ENCODE results near the gene PDE11A. TPM values are rescaled to one million over a fixed set of nuclear protein-coding genes. Genes with fewer than 3 reads are reported as not detected.

PDE11A gene
- total and polyA plus RNA-seq, 9 donors: 0.15 to 2.0 (median 0.42) TPM; not detected in 1

DNA sequence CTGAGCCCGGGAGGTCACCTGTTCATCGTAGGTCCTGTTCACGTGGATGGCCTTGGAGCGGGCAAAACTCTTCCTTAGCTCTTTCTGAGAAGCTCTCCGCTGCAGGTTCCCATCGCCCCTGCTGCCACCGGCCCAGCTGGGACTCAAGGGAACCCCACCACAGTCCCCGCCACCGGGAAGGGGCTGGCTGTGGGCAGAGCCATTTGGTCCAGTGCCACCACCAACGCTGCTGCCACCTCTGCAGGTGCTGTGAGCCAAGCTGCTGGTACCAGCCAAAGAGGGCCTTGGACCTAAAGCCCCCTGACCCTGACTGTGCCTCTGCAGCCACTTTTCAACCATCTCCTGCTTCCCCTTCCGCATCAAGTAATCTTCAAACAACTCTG lies 586 bp downstream of the PDE11A start:
- intact Hi-C loops (cut with DNase I): no loop called here
- WGBS, 3 donors: 83 to 92% (median 86%) methylated on average over 11 of the region's 11 CpGs
- Histone ChIP-seq H3K4me3 (no peak overlapping the region), H3K36me3 (no peaks in the 10 kb centered on the region), H3K4me1 (ENCODE audit: insufficient read depth) (no peaks in the 10 kb centered on the region), H3K27me3 (no peaks in the 10 kb centered on the region), H3K9me3 (no peaks in the 10 kb centered on the region), H3K27ac (no peak overlapping the region)
- TF ChIP-seq, protein P1, sequence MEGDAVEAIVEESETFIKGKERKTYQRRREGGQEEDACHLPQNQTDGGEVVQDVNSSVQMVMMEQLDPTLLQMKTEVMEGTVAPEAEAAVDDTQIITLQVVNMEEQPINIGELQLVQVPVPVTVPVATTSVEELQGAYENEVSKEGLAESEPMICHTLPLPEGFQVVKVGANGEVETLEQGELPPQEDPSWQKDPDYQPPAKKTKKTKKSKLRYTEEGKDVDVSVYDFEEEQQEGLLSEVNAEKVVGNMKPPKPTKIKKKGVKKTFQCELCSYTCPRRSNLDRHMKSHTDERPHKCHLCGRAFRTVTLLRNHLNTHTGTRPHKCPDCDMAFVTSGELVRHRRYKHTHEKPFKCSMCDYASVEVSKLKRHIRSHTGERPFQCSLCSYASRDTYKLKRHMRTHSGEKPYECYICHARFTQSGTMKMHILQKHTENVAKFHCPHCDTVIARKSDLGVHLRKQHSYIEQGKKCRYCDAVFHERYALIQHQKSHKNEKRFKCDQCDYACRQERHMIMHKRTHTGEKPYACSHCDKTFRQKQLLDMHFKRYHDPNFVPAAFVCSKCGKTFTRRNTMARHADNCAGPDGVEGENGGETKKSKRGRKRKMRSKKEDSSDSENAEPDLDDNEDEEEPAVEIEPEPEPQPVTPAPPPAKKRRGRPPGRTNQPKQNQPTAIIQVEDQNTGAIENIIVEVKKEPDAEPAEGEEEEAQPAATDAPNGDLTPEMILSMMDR (IDR thresholded peaks at IDR 0.05): no peak
- TF ChIP-seq POLR2A (IDR thresholded peaks at IDR 0.05): no peak
- no peak for TF ChIP-seq EP300 (IDR thresholded peaks at IDR 0.05)
- no peak for DNase-seq

DNA sequence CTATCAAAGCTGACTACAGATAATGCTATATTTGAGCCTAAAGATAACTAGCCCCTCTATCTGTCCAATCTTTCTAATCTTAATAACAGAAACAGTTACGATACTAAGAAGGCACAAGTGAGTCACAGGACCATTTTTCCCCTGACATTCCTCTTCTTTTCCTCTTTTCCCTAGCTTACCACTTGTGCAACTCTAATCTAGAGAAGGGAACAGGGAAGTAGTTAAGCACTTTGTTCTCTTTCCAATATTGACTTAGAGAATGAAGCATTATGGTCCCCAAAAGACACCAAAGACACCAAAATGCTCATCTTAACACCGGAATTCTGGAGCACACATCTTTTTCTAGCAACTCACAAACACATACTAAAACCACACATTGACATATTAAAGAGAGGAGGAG lies 1.8 kb downstream of the PDE11A start:
- DNase-seq: no peak
- Histone ChIP-seq H3K27me3 (no peaks in the 10 kb centered on the region), H3K4me3 (no peak overlapping the region), H3K4me1 (ENCODE audit: insufficient read depth) (no peaks in the 10 kb centered on the region), H3K27ac (no peak overlapping the region), H3K9me3 (no peaks in the 10 kb centered on the region), H3K36me3 (no peaks in the 10 kb centered on the region)
- intact Hi-C loops (cut with DNase I): no loop called here
- TF ChIP-seq POLR2A (IDR thresholded peaks at IDR 0.05) (no peak), EP300 (IDR thresholded peaks at IDR 0.05) (no peak)
- TF ChIP-seq, protein P1 (IDR thresholded peaks at IDR 0.05): no peak
- 30 to 47% (median 36%) methylated on average over 2 of the region's 2 CpGs for WGBS, 3 donors

DNA sequence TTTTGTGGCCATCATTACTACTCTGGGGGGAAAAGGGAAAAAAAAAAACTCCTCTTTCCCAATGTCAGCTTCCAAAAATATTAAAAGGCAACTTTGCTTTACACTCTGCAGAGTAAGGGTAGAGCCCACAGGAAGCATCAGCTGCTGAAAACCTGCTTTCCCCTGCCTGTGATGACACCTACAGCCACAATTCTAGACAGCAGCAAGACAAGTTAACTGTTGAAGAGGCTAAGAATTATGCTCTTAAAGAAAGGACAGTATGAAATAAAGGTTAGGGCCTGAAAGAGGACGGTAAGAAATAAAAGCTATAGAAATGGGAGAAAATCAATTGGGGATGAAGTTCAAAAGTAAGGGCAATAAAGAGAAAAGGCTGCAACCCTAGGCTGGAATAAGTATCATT lies 3.0 kb downstream of the PDE11A start:
- TF ChIP-seq POLR2A (IDR thresholded peaks at IDR 0.05) (no peak), EP300 (IDR thresholded peaks at IDR 0.05) (no peak)
- TF ChIP-seq, protein P1 (IDR thresholded peaks at IDR 0.05): no peak
- no peak overlapping the region for H3K27ac ChIP-seq
- no peak overlapping the region for H3K4me3 ChIP-seq
- H3K27me3 ChIP-seq: no peaks in the 10 kb centered on the region
- H3K4me1 ChIP-seq (ENCODE audit: insufficient read depth): no peaks in the 10 kb centered on the region
- WGBS, 3 donors: 37 to 51% (median 42%) methylated on average over 1 of the region's 1 CpG
- H3K9me3 ChIP-seq: no peaks in the 10 kb centered on the region
- DNase-seq: no peak
- H3K36me3 ChIP-seq: no peaks in the 10 kb centered on the region
- intact Hi-C loops (cut with DNase I): no loop called here

DNA sequence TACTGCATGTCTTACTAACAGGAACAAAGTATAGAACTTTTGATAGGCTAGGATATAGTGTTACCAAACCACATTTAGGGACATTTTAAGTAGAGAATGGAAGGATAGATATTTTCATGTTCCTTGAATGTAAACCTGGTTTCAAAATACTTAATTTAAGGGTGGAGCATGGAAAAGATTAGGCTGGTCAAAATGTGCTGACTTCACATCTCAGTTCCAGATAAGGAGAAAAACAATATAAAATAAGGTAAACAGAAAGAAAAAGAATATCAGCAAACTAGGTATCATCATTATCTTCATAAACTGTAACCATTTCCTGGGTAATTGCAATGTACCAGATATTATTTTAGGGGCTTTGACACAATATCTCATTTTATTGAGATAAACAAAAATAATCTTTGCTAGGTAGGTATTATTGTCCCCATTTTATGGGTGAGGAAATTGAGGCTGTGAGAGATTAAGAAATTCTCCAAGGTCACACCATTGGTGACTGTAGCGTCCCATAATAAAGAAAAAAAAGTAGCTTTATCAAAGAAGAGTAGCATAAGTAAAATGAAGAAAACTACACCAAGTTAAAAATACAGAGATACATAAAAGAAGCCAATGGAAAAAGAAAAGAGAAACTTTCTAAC lies 3.6 kb downstream of the PDE11A start:
- no peak for TF ChIP-seq POLR2A (IDR thresholded peaks at IDR 0.05)
- TF ChIP-seq, protein P1 (IDR thresholded peaks at IDR 0.05): no peak
- TF ChIP-seq EP300 (IDR thresholded peaks at IDR 0.05): no peak
- Histone ChIP-seq H3K27me3 (no peaks in the 10 kb centered on the region), H3K4me1 (ENCODE audit: insufficient read depth) (no peaks in the 10 kb centered on the region), H3K4me3 (no peak overlapping the region), H3K9me3 (no peaks in the 10 kb centered on the region), H3K36me3 (no peaks in the 10 kb centered on the region), H3K27ac (no peak overlapping the region)
- intact Hi-C loops (cut with DNase I): no loop called here
- no peak for DNase-seq
- 75 to 80% (median 77%) methylated on average over 1 of the region's 1 CpG for WGBS, 3 donors
